ENCODE results near the gene ARL6IP1.
A peak's percentile ranks its signal among the peaks of the same experiment; 100 is the strongest.

ARL6IP1 gene

DNA sequence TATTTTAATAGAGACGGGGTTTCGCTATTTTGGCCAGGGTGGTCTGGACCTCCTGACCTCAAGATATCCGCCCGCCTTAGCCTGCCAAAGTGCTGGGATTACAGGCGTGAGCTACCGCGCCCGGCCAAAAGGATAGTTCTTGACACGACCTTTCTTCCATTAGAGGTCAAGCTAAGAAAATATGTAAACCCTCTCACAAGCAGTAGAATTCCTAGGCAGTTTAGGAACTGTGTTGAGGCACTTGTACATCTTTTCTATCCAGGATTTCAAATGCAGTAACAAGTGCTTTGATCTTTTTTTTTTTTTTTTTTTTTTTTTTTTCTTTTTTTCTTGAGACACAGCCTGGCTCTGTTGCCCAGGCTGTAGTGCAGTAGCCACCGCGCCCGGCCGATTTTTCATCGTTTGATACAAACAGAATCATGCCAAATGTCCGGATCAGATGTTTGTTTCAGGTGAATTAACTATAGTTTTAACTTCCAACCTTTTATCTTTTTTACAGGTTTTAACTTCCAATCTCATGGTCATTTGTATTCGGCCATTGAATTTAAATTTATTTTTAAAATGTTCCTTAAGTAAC lies 1.5 kb upstream of the ARL6IP1 start:
- DNase-seq (ENCODE audit: low read depth), result no peak
- H3K4me3 ChIP-seq (ENCODE audit: control insufficient read depth, low read depth, low read length), result no peak overlapping the region
- TF ChIP-seq, protein P1, sequence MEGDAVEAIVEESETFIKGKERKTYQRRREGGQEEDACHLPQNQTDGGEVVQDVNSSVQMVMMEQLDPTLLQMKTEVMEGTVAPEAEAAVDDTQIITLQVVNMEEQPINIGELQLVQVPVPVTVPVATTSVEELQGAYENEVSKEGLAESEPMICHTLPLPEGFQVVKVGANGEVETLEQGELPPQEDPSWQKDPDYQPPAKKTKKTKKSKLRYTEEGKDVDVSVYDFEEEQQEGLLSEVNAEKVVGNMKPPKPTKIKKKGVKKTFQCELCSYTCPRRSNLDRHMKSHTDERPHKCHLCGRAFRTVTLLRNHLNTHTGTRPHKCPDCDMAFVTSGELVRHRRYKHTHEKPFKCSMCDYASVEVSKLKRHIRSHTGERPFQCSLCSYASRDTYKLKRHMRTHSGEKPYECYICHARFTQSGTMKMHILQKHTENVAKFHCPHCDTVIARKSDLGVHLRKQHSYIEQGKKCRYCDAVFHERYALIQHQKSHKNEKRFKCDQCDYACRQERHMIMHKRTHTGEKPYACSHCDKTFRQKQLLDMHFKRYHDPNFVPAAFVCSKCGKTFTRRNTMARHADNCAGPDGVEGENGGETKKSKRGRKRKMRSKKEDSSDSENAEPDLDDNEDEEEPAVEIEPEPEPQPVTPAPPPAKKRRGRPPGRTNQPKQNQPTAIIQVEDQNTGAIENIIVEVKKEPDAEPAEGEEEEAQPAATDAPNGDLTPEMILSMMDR (conservative IDR thresholded peaks at IDR 0.05; ENCODE audit: control insufficient read depth, insufficient read depth, low read depth, low read length), result no peak

GRCh38 chr16:18800775-18801144 lies 589 bp downstream of the ARL6IP1 start:
- DNase-seq (ENCODE audit: low read depth), result peak; percentile 24
- peak overlapping the region; percentile 92 for H3K4me3 ChIP-seq (ENCODE audit: control insufficient read depth, low read depth, low read length)
- TF ChIP-seq, protein P1 (conservative IDR thresholded peaks at IDR 0.05; ENCODE audit: control insufficient read depth, insufficient read depth, low read depth, low read length), result no peak

- DNase-seq (ENCODE audit: low read depth), result no peak
- TF ChIP-seq, protein P1 (conservative IDR thresholded peaks at IDR 0.05; ENCODE audit: control insufficient read depth, insufficient read depth, low read depth, low read length), result no peak
- peak overlapping the region; percentile 92 for H3K4me3 ChIP-seq (ENCODE audit: control insufficient read depth, low read depth, low read length)
Measured at GRCh38 chr16:18800293-18800692, 1.1 kb downstream of the ARL6IP1 start.

GRCh38 chr16:18799500-18799899 lies 1.8 kb downstream of the ARL6IP1 start:
- no peak for DNase-seq (ENCODE audit: low read depth)
- peak overlapping the region; percentile 92 for H3K4me3 ChIP-seq (ENCODE audit: control insufficient read depth, low read depth, low read length)
- TF ChIP-seq, protein P1 (conservative IDR thresholded peaks at IDR 0.05; ENCODE audit: control insufficient read depth, insufficient read depth, low read depth, low read length), result no peak

DNA sequence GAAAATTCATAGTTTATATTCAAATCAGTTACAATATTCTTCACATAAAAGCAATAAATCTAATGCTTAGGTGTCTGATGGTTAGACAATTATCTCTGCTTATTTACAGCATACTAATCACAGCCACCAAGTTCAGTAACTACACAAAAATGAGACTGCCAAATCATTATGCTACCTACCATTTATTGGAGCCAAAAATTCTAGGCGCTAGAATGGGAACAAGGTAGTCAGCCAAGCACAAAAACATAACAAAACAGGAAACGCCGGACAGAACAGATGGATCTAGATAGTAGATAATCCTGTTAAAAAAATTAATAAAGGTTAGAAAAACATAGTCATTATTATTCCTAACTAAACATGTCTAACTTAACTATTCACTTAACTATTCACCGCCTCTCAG lies 3.6 kb downstream of the ARL6IP1 start:
- TF ChIP-seq, protein P1 (conservative IDR thresholded peaks at IDR 0.05; ENCODE audit: control insufficient read depth, insufficient read depth, low read depth, low read length), result no peak
- no peak for DNase-seq (ENCODE audit: low read depth)
- peak overlapping the region; percentile 3 for H3K4me3 ChIP-seq (ENCODE audit: control insufficient read depth, low read depth, low read length)

DNA sequence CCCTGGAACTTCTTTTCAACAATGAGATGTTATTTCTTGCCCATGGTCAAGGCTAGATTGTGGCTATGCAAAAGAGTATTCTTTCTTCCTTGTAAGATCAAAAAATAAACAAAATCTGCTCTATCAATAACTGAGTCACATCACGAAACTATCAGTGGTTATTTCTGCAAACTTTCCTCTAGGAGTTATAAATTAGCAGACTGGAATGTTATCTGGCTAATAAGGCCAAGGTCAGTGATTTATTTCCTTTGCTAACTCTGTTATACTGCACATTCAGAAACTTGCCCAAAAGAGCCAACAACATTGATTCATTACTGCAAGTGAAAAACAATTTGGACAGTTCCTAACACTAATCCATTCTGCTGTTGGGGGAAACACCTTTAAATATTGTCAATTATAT lies 5.0 kb downstream of the ARL6IP1 start:
- DNase-seq (ENCODE audit: low read depth), result no peak
- TF ChIP-seq, protein P1 (conservative IDR thresholded peaks at IDR 0.05; ENCODE audit: control insufficient read depth, insufficient read depth, low read depth, low read length), result no peak
- H3K4me3 ChIP-seq (ENCODE audit: control insufficient read depth, low read depth, low read length), result no peak overlapping the region

All from fibroblast of mammary gland (primary cell).